K562 (cell line): ENCODE measurements around the gene SIGLEC6. TPM values are rescaled to one million over a fixed set of nuclear protein-coding genes. Genes with fewer than 3 reads are reported as not detected.
A peak's percentile ranks its signal among the peaks of the same experiment; 100 is the strongest.

Experiments used
- ATAC-seq: fragments of 200-7000 bp; cut with Tn5 transposase; 3 replicates; pipeline ENCODE4 v1.9.1; 2020; ENCODE audit warnings: moderate library complexity
- BruUV-seq: library from RNA; stranded (reverse); fragments of 400-500 nt; replicated peaks from 2 replicates; lab custom pipeline; 2021; lab: Mats Ljungman, UMichigan
- CTCF ChIA-PET: fragments of 300-600 bp; formaldehyde crosslinking; extraction: SDS; loops from one replicate; lab custom pipeline; 2021; ENCODE audit warnings: low intra/inter-chr PET ratio; lab: Yijun Ruan, JAX
- POLR2A ChIA-PET: fragments of 300-600, 350-650 bp; sonication (Branson Sonifier 250); formaldehyde crosslinking; extraction: SDS; loops from one replicate; lab custom pipeline; 2021; ENCODE audit warnings: antibody characterized with exemption, inconsistent platforms; lab: Yijun Ruan, JAX
- DNase-seq, 4 experiments: peaks; one replicate each; pipeline versions ENCODE4 v3.0.0 to v3.0.0-alpha.2; 2011 to 2018; ENCODE audit warnings: low spot score in 3 of 4, mixed read lengths in 3 of 4; ENCODE audit errors: extremely low read depth in 1 of 4
- FAIRE-seq: peaks from 2 replicates; lab custom pipeline; 2011; peaks lifted over from hg19 to GRCh38; lab: Jason Lieb, UNC
- H2AFZ ChIP-seq: 2 replicates; pipeline ENCODE4 v1.6.0; 2011; ENCODE audit warnings: low read depth, low read length, control low read depth, inconsistent platforms
- H3K27ac ChIP-seq: fragments of 200-600 bp; 3 replicates; pipeline ENCODE4 v1.8.0; 2011; ENCODE audit warnings: low read depth, mild to moderate bottlenecking, control low read depth, inconsistent platforms, low read length, moderate library complexity, mixed read lengths; ENCODE audit errors: extremely low read depth
- H3K27me3 ChIP-seq, 2 experiments: fragments of 300-600 bp in 1 of 2; 2 replicates in 1 of 2; 3 replicates in 1 of 2; pipeline versions ENCODE4 v1.6.0 to v1.8.0; 2011; ENCODE audit warnings: inconsistent platforms in 2 of 2, low read length in 2 of 2, mild to moderate bottlenecking in 1 of 2, mixed read lengths in 1 of 2, moderate library complexity in 1 of 2; ENCODE audit not compliant: control insufficient read depth in 2 of 2, insufficient read depth in 2 of 2
- H3K36me3 ChIP-seq: fragments of 300-600 bp; 3 replicates; pipeline ENCODE4 v1.8.0; 2011; ENCODE audit warnings: mild to moderate bottlenecking, low read length, inconsistent platforms; ENCODE audit not compliant: control insufficient read depth, insufficient read depth
- H3K4me1 ChIP-seq, 2 experiments: fragments of 200-600 bp in 1 of 2; replicated peaks in 1 of 2; 2 replicates in 1 of 2; 3 replicates in 1 of 2; pipeline versions ENCODE4 v1.5.1 to v1.8.0; 2011; ENCODE audit warnings: inconsistent platforms in 2 of 2, low read length in 2 of 2, mild to moderate bottlenecking in 1 of 2, mixed read lengths in 1 of 2, moderate library complexity in 1 of 2; ENCODE audit not compliant: control insufficient read depth in 2 of 2, insufficient read depth in 2 of 2
- H3K4me2 ChIP-seq: 2 replicates; pipeline ENCODE4 v1.6.1; 2011; ENCODE audit warnings: low read length, control low read depth, inconsistent platforms, mixed read lengths; ENCODE audit not compliant: insufficient read depth
- H3K4me3 ChIP-seq: fragments of 200-600 bp; sonication (generic), shearing (Covaris generic); 2 replicates; pipeline ENCODE4 v1.5.1; 2016; ENCODE audit warnings: control low read depth, inconsistent platforms
- H3K79me2 ChIP-seq: fragments of 200-600 bp; 3 replicates; pipeline ENCODE4 v1.8.0; 2011; ENCODE audit warnings: low read length, inconsistent platforms; ENCODE audit not compliant: control insufficient read depth, insufficient read depth
- H3K9ac ChIP-seq, 2 experiments: 2 replicates each; pipeline versions ENCODE4 v1.6.0 to v1.6.1; 2011; ENCODE audit warnings: low read depth in 2 of 2, low read length in 2 of 2, control low read depth in 1 of 2, inconsistent platforms in 1 of 2, mild to moderate bottlenecking in 1 of 2, mixed read lengths in 1 of 2; ENCODE audit not compliant: insufficient read depth in 1 of 2
- H3K9me1 ChIP-seq: one replicate; pipeline ENCODE4 v1.6.0; 2011; ENCODE audit warnings: inconsistent platforms, mild to moderate bottlenecking, low read length, moderate library complexity; ENCODE audit not compliant: control insufficient read depth, insufficient read depth
- H3K9me3 ChIP-seq: replicated peaks from 2 replicates; pipeline ENCODE4 v1.5.1; 2011; ENCODE audit warnings: low read depth, low read length, inconsistent platforms; ENCODE audit not compliant: control insufficient read depth, insufficient read depth
- H4K20me1 ChIP-seq: replicated peaks from 2 replicates; pipeline ENCODE4 v1.6.1; 2011; ENCODE audit warnings: low read length, inconsistent platforms, mixed read lengths; ENCODE audit not compliant: control insufficient read depth, insufficient read depth
- CBX1 ChIP-seq: sonication (generic); IDR thresholded peaks from 2 replicates; pipeline ENCODE4 v1.6.1; 2016; ENCODE audit warnings: antibody characterized with exemption, low read depth, mild to moderate bottlenecking
- ELF4 ChIP-seq: fragments of 450-650 bp; formaldehyde crosslinking; IDR thresholded peaks from 2 replicates; pipeline ENCODE4 v1.4.0; 2022; ENCODE audit warnings: missing genetic modification characterization
- ERF ChIP-seq: fragments of 450-650 bp; formaldehyde crosslinking; IDR thresholded peaks from 2 replicates; pipeline ENCODE4 v1.4.0; 2020; ENCODE audit warnings: mild to moderate bottlenecking, mixed read lengths
- KDM1A ChIP-seq, 2 experiments: fragments of 450-650 bp; IDR thresholded peaks; 2 replicates each; pipeline ENCODE4 v1.6.1; 2016; ENCODE audit warnings: mild to moderate bottlenecking in 2 of 2
- MEF2D ChIP-seq: conservative IDR thresholded peaks from 2 replicates; pipeline ENCODE4 v1.6.1; 2016; ENCODE audit warnings: low read depth, missing genetic modification characterization, missing compliant biosample characterization
- PATZ1 ChIP-seq: fragments of 250-450 bp; sonication (Bioruptor Pico); IDR thresholded peaks from 2 replicates; pipeline ENCODE4 v1.5.0; 2020; ENCODE audit warnings: mild to moderate bottlenecking, borderline replicate concordance
- POLR2B ChIP-seq: fragments of 450-650 bp; IDR thresholded peaks from 2 replicates; pipeline ENCODE4 v1.6.1; 2018; ENCODE audit warnings: low read depth; ENCODE audit not compliant: partially characterized antibody
- SMAD3 ChIP-seq: fragments of 450-650 bp; formaldehyde crosslinking; conservative IDR thresholded peaks from 2 replicates; pipeline ENCODE4 v1.4.0; 2020; ENCODE audit warnings: mild to moderate bottlenecking
- TAF9B ChIP-seq: fragments of 450-650 bp; IDR thresholded peaks from 2 replicates; pipeline ENCODE4 v1.6.1; 2018; ENCODE audit warnings: mild to moderate bottlenecking; ENCODE audit not compliant: partially characterized antibody
- THRAP3 ChIP-seq: fragments of 450-650 bp; IDR thresholded peaks from 2 replicates; pipeline ENCODE4 v1.6.1; 2016; ENCODE audit warnings: mild to moderate bottlenecking, inconsistent platforms, borderline replicate concordance
- UBTF ChIP-seq, 2 experiments: IDR thresholded peaks; 2 replicates each; pipeline ENCODE4 v1.6.1; 2012; ENCODE audit warnings: improper control_type of control experiment in 2 of 2, low read depth in 2 of 2, low read length in 2 of 2, borderline replicate concordance in 1 of 2
- ZNF311 ChIP-seq: fragments of 250-450 bp; sonication (Bioruptor Pico); IDR thresholded peaks from 2 replicates; pipeline ENCODE4 v1.4.0; 2020; ENCODE audit warnings: mild to moderate bottlenecking, moderate library complexity
- ZNF830 ChIP-seq: fragments of 250-450 bp; sonication (Bioruptor Pico); IDR thresholded peaks from 2 replicates; pipeline ENCODE4 v1.5.0; 2021; ENCODE audit warnings: mild to moderate bottlenecking
- WGBS: fragments of 100-300 bp; shearing (Covaris generic); methylation state at CpG from one replicate; pipeline ENCODE4 v1.1.6; 2016; ENCODE audit warnings: low coverage, mixed read lengths; ENCODE audit not compliant: insufficient coverage; ENCODE audit errors: missing lambda C conversion rate; 5-methylcytosine and 5-hydroxymethylcytosine counted together
- in situ Hi-C: fragments of 300-500 bp; cut with MboI; formaldehyde crosslinking; loops from 4 replicates; pipeline ENCODE4 v1.15.0; 2018; ENCODE audit warnings: inconsistent platforms, mixed read lengths
- intact Hi-C: fragments of 100-400 bp; cut with micrococcal nuclease; formaldehyde crosslinking; loops from 2 replicates; pipeline ENCODE4 v1.14.2; 2022
- polyA plus RNA-seq, 8 experiments: library from polyadenylated mRNA; depleted of rRNA in 4 of 8; stranded (reverse) in 5 of 8; unstranded in 3 of 8; fragments of >200 nt; fragmentation: Nextera tagmentation in 2 of 8; fragmentation: Illumina TruSeq in 1 of 8; extraction: Ambion mirVana in 2 of 8; extraction: Trizol in 1 of 8; gene quantifications; 2 replicates each; pipeline versions ENCODE4 v1.2.1 to v1.2.3, GENCODE V29; 2011 to 2014; ENCODE audit warnings: inconsistent platforms in 1 of 8, missing spikeins in 1 of 8
- total RNA-seq, 7 experiments: library from RNA; depleted of rRNA in 6 of 7; stranded (reverse); fragments of >200 nt in 6 of 7; fragmentation: Illumina TruSeq in 2 of 7; extraction: Trizol in 2 of 7; gene quantifications; 2 replicates each; pipeline versions ENCODE4 v1.2.1 to v1.2.3, GENCODE V29; 2011 to 2021; ENCODE audit warnings: low replicate concordance in 1 of 7
- TF ChIP-seq, protein P1 (sequence below): fragments of 250-450 bp; sonication (Bioruptor Pico); IDR thresholded peaks from 2 replicates; pipeline ENCODE4 v1.4.0; 2020
- TF ChIP-seq, protein P2 (sequence below): fragments of 250-450 bp; sonication (Bioruptor Pico); IDR thresholded peaks from 2 replicates; pipeline ENCODE4 v1.8.0; 2022; ENCODE audit warnings: moderate library complexity, mild to moderate bottlenecking, inconsistent platforms

SIGLEC6 gene
- total and polyA plus RNA-seq, 9 of the 15 experiments (the other 6 are each of a cell fraction or from before 2014, with no cell fraction given) = 0.03 to 17.5 (median 0.71) TPM

- no peaks in the 10 kb centered on the region for H3K9me1 ChIP-seq
- 3% methylated on average over 5 of the region's 5 CpGs for WGBS
- H3K36me3 ChIP-seq = peaks cover 10% of the 10 kb centered on the region; the same call in 2 of the 3 replicates
- intact Hi-C loops = no loop called here
- peak overlapping the region; percentile 16; the same call in 1 of the 2 replicates for H2AFZ ChIP-seq
- H3K4me2 ChIP-seq = peak overlapping the region; percentile 98
- ChIA-PET CTCF (no interaction called here), POLR2A (interaction anchor here (0.6 to 3.5 kb wide), 24 partner anchors 9 to 126 kb away, joined by 3 to 31 read pairs (median 6); partner anchors contain the start of genes SIGLEC6 and ZNF175)
- peak; percentile 64 for FAIRE-seq
- H3K4me3 ChIP-seq = peak overlapping the region; percentile 51
- DNase-seq = peak in 2 of 4 experiments; percentile 53 to 87
- H3K27me3 ChIP-seq = no peaks in the 10 kb centered on the region; a peak in 1 of 5 replicates
- BruUV-seq = no TSS peak
- peak; percentile 2 for ATAC-seq
- no peaks in the 10 kb centered on the region for H3K9me3 ChIP-seq
- peak overlapping the region; percentile 100 for H3K27ac ChIP-seq
- no peaks in the 10 kb centered on the region for H4K20me1 ChIP-seq
- H3K4me1 ChIP-seq = peaks cover 51 to 52% of the 10 kb centered on the region in 2 experiments
- peak overlapping the region; percentile 88 to 98 for H3K9ac ChIP-seq
- in situ Hi-C loops = no loop called here
- H3K79me2 ChIP-seq = peaks cover 67% of the 10 kb centered on the region
- TF ChIP-seq MEF2D (tag) (peak; percentile 30; the same call in 1 of the 2 replicates), ELF4 (CRISPR knock-in tag) (0 out of 2 replicates have a peak, but pooled peaks have one; percentile 38), KDM1A (IDR thresholded peaks at IDR 0.05) (no peak), POLR2B (peak; percentile 31), ZNF830 (CRISPR knock-in tag) (0 out of 2 replicates have a peak, but pooled peaks have one; percentile 12), TAF9B (peak; percentile 42), ERF (CRISPR knock-in tag) (0 out of 2 replicates have a peak, but pooled peaks have one; percentile 54), SMAD3 (CRISPR knock-in tag) (0 out of 2 replicates have a peak, but pooled peaks have one; percentile 38), THRAP3 (no peak), CBX1 (0 out of 2 replicates have a peak, but pooled peaks have one; percentile 28), UBTF (IDR thresholded peaks at IDR 0.05; ENCODE audit: borderline replicate concordance in 1 of 2, low read depth in 2 of 2, low read length in 2 of 2) (0 out of 4 replicates have a peak, but pooled peaks of 1 of the 2 experiments have one; percentile 14), ZNF311 (CRISPR knock-in tag) (peak; percentile 65; the same call in 1 of the 2 replicates), PATZ1 (CRISPR knock-in tag) (peak; percentile 5; the same call in 1 of the 2 replicates)
- TF ChIP-seq, protein P1, sequence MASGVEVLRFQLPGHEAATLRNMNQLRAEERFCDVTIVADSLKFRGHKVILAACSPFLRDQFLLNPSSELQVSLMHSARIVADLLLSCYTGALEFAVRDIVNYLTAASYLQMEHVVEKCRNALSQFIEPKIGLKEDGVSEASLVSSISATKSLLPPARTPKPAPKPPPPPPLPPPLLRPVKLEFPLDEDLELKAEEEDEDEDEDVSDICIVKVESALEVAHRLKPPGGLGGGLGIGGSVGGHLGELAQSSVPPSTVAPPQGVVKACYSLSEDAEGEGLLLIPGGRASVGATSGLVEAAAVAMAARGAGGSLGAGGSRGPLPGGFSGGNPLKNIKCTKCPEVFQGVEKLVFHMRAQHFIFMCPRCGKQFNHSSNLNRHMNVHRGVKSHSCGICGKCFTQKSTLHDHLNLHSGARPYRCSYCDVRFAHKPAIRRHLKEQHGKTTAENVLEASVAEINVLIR (CRISPR knock-in tag) = peak; percentile 35; the same call in 1 of the 2 replicates
- TF ChIP-seq, protein P2, sequence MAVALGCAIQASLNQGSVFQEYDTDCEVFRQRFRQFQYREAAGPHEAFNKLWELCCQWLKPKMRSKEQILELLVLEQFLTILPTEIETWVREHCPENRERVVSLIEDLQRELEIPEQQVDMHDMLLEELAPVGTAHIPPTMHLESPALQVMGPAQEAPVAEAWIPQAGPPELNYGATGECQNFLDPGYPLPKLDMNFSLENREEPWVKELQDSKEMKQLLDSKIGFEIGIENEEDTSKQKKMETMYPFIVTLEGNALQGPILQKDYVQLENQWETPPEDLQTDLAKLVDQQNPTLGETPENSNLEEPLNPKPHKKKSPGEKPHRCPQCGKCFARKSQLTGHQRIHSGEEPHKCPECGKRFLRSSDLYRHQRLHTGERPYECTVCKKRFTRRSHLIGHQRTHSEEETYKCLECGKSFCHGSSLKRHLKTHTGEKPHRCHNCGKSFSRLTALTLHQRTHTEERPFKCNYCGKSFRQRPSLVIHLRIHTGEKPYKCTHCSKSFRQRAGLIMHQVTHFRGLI (CRISPR knock-in tag) = 0 out of 2 replicates have a peak, but pooled peaks have one; percentile 22
Observed at GRCh38 chr19:51548213-51548651, 16.8 kb upstream of the SIGLEC6 start.
